ENCODE results near the gene NAV3.

GRCh38 chr12:78143717-78144116 lies 313.0 kb downstream of the NAV3 start:
- TF ChIP-seq, protein P1, sequence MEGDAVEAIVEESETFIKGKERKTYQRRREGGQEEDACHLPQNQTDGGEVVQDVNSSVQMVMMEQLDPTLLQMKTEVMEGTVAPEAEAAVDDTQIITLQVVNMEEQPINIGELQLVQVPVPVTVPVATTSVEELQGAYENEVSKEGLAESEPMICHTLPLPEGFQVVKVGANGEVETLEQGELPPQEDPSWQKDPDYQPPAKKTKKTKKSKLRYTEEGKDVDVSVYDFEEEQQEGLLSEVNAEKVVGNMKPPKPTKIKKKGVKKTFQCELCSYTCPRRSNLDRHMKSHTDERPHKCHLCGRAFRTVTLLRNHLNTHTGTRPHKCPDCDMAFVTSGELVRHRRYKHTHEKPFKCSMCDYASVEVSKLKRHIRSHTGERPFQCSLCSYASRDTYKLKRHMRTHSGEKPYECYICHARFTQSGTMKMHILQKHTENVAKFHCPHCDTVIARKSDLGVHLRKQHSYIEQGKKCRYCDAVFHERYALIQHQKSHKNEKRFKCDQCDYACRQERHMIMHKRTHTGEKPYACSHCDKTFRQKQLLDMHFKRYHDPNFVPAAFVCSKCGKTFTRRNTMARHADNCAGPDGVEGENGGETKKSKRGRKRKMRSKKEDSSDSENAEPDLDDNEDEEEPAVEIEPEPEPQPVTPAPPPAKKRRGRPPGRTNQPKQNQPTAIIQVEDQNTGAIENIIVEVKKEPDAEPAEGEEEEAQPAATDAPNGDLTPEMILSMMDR (IDR thresholded peaks at IDR 0.05) = no peak
- no peak for TF ChIP-seq POLR2AphosphoS5 (IDR thresholded peaks at IDR 0.05; ENCODE audit: insufficient read depth in 1 of 2, low read depth in 1 of 2)
- TF ChIP-seq POLR2A (IDR thresholded peaks at IDR 0.05) = no peak
